H9 (cell line): ENCODE data around the gene DCANP1. TPM values are rescaled to one million over a fixed set of nuclear protein-coding genes. Genes with fewer than 3 reads are reported as not detected.

Experiments used
- DNase-seq: peaks from one replicate; pipeline ENCODE4 v3.0.0-alpha.2; 2017
- H2AFZ ChIP-seq: one replicate; pipeline ENCODE4 v1.6.1; 2013; ENCODE audit warnings: mild to moderate bottlenecking, low read length, control low read depth, moderate library complexity
- H2AK5ac ChIP-seq: 2 replicates; pipeline ENCODE4 v1.6.1; 2013; ENCODE audit warnings: low read length, control low read depth, mixed read lengths; ENCODE audit not compliant: insufficient read length
- H2BK120ac ChIP-seq: one replicate; pipeline ENCODE4 v1.6.1; 2013; ENCODE audit warnings: low read depth, mild to moderate bottlenecking, low read length, control low read depth, inconsistent platforms; ENCODE audit not compliant: poor library complexity, severe bottlenecking
- H2BK12ac ChIP-seq: 2 replicates; pipeline ENCODE4 v1.6.1; 2013; ENCODE audit warnings: low read length, control low read depth, mixed read lengths, low read depth; ENCODE audit not compliant: insufficient read length
- H2BK15ac ChIP-seq: 2 replicates; pipeline ENCODE4 v1.6.1; 2013; ENCODE audit warnings: low read depth, low read length, control low read depth
- H2BK20ac ChIP-seq: one replicate; pipeline ENCODE4 v1.6.1; 2013; ENCODE audit warnings: low read depth, mild to moderate bottlenecking, low read length, control low read depth, inconsistent platforms; ENCODE audit not compliant: poor library complexity, severe bottlenecking
- H2BK5ac ChIP-seq: 2 replicates; pipeline ENCODE4 v1.6.1; 2013; ENCODE audit warnings: low read length, control low read depth, mixed read lengths; ENCODE audit not compliant: insufficient read length
- H3K14ac ChIP-seq: 2 replicates; pipeline ENCODE4 v1.6.1; 2013; ENCODE audit warnings: low read length, control low read depth; ENCODE audit not compliant: insufficient read depth
- H3K18ac ChIP-seq: 2 replicates; pipeline ENCODE4 v1.6.1; 2013; ENCODE audit warnings: low read depth, mild to moderate bottlenecking, mixed read lengths, low read length, control low read depth; ENCODE audit not compliant: insufficient read length
- H3K23ac ChIP-seq: 2 replicates; pipeline ENCODE4 v1.6.1; 2013; ENCODE audit warnings: low read length, control low read depth, mixed read lengths, low read depth; ENCODE audit not compliant: insufficient read length
- H3K23me2 ChIP-seq: 2 replicates; pipeline ENCODE4 v1.6.1; 2013; ENCODE audit warnings: low read depth, mild to moderate bottlenecking, mixed read lengths, low read length, control low read depth; ENCODE audit not compliant: insufficient read length, poor library complexity, severe bottlenecking
- H3K27ac ChIP-seq: 2 replicates; pipeline ENCODE4 v1.5.1; 2013; ENCODE audit warnings: low read length, control low read depth, mixed read lengths, low read depth; ENCODE audit not compliant: insufficient read length
- H3K27me3 ChIP-seq: 2 replicates; pipeline ENCODE4 v1.6.1; 2013; ENCODE audit warnings: low read length, control low read depth, inconsistent platforms; ENCODE audit not compliant: insufficient read depth
- H3K4ac ChIP-seq: 2 replicates; pipeline ENCODE4 v1.6.1; 2013; ENCODE audit warnings: low read depth, mild to moderate bottlenecking, control low read depth, inconsistent platforms, low read length, moderate library complexity
- H3K4me1 ChIP-seq: 2 replicates; pipeline ENCODE4 v1.6.1; 2013; ENCODE audit warnings: low read length, control low read depth, inconsistent platforms; ENCODE audit not compliant: insufficient read depth
- H3K4me2 ChIP-seq: 2 replicates; pipeline ENCODE4 v1.6.1; 2013; ENCODE audit warnings: low read length, control low read depth, mixed read lengths; ENCODE audit not compliant: insufficient read length, insufficient read depth
- H3K56ac ChIP-seq: 2 replicates; pipeline ENCODE4 v1.6.1; 2013; ENCODE audit warnings: low read depth, mild to moderate bottlenecking, mixed read lengths, low read length, control low read depth; ENCODE audit not compliant: insufficient read length
- H3K79me1 ChIP-seq: 2 replicates; pipeline ENCODE4 v1.6.1; 2013; ENCODE audit warnings: low read depth, mild to moderate bottlenecking, moderate library complexity, low read length, control low read depth, inconsistent platforms; ENCODE audit not compliant: insufficient read depth, poor library complexity, severe bottlenecking
- H3K79me2 ChIP-seq: 2 replicates; pipeline ENCODE4 v1.6.1; 2013; ENCODE audit warnings: low read length, control low read depth, inconsistent platforms; ENCODE audit not compliant: insufficient read depth
- H3K9ac ChIP-seq: 2 replicates; pipeline ENCODE4 v1.6.1; 2013; ENCODE audit warnings: low read length, control low read depth, mixed read lengths; ENCODE audit not compliant: insufficient read length; ENCODE audit errors: extremely low read depth
- H3K9me3 ChIP-seq: one replicate; pipeline ENCODE4 v1.6.1; 2013; ENCODE audit warnings: low read depth, low read length, inconsistent platforms; ENCODE audit not compliant: control insufficient read depth
- H3T11ph ChIP-seq: one replicate; pipeline ENCODE4 v1.6.1; 2013; ENCODE audit warnings: mild to moderate bottlenecking, low read length, control low read depth, inconsistent platforms
- H4K20me1 ChIP-seq: one replicate; pipeline ENCODE4 v1.6.1; 2013; ENCODE audit not compliant: control insufficient read depth, insufficient read length, insufficient read depth
- H4K5ac ChIP-seq: 2 replicates; pipeline ENCODE4 v1.6.1; 2013; ENCODE audit warnings: low read depth, mild to moderate bottlenecking, mixed read lengths, low read length, control low read depth; ENCODE audit not compliant: insufficient read length
- H4K8ac ChIP-seq: replicated peaks from 2 replicates; pipeline ENCODE4 v1.6.1; 2013; ENCODE audit warnings: low read length, control low read depth, mixed read lengths, low read depth; ENCODE audit not compliant: insufficient read length
- H4K91ac ChIP-seq: 2 replicates; pipeline ENCODE4 v1.6.1; 2013; ENCODE audit warnings: low read depth, mild to moderate bottlenecking, moderate library complexity, mixed read lengths, low read length, control low read depth; ENCODE audit not compliant: insufficient read length
- H3K27ac Mint-ChIP-seq, 3 experiments: 2 replicates in 2 of 3; 3 replicates in 1 of 3; pipeline ENCODE4 v1.8.0; 2020 to 2021; ENCODE audit warnings: mixed read lengths in 3 of 3, mild to moderate bottlenecking in 1 of 3, moderate library complexity in 1 of 3
- H3K27me3 Mint-ChIP-seq: 2 replicates; pipeline ENCODE4 v1.8.0; 2021; ENCODE audit warnings: low read depth, mild to moderate bottlenecking, moderate library complexity, mixed read lengths
- H3K36me3 Mint-ChIP-seq, 3 experiments: 2 replicates in 2 of 3; 3 replicates in 1 of 3; pipeline ENCODE4 v1.8.0; 2020 to 2021; ENCODE audit warnings: low read depth in 3 of 3, mixed read lengths in 3 of 3; ENCODE audit not compliant: insufficient read depth in 1 of 3
- H3K4me1 Mint-ChIP-seq, 2 experiments: 2 replicates each; pipeline ENCODE4 v1.8.0; 2020; ENCODE audit warnings: mixed read lengths in 2 of 2
- H3K4me3 Mint-ChIP-seq, 2 experiments: 2 replicates in 1 of 2; 3 replicates in 1 of 2; pipeline ENCODE4 v1.8.0; 2020 to 2021; ENCODE audit warnings: mild to moderate bottlenecking in 2 of 2, mixed read lengths in 2 of 2, moderate library complexity in 1 of 2
- H3K9me3 Mint-ChIP-seq, 2 experiments: 2 replicates in 1 of 2; 3 replicates in 1 of 2; pipeline ENCODE4 v1.8.0; 2020; ENCODE audit warnings: mild to moderate bottlenecking in 2 of 2, mixed read lengths in 2 of 2, moderate library complexity in 1 of 2
- WGBS: extraction: QIAGEN DNeasy Blood & Tissue Kit; methylation state at CpG from one replicate; pipeline ENCODE4 v1.1.7; 2013; ENCODE audit warnings: missing lambda C conversion rate, low lambda C conversion rate, mixed read lengths; ENCODE audit not compliant: insufficient read length; ENCODE audit errors: extremely low coverage; 5-methylcytosine and 5-hydroxymethylcytosine counted together
- total RNA-seq: library from RNA; stranded (reverse); gene quantifications from 2 replicates; pipeline ENCODE4 v1.2.1, GENCODE V29; 2021
- TF ChIP-seq, protein P1 (sequence below): fragments of 200-600 bp; sonication (generic); conservative IDR thresholded peaks from 3 replicates; pipeline ENCODE4 v1.8.0; 2021; ENCODE audit warnings: antibody characterized with exemption, mild to moderate bottlenecking

The DCANP1 gene
- total RNA-seq, 1 experiment from 2014 or later: not detected

DNA sequence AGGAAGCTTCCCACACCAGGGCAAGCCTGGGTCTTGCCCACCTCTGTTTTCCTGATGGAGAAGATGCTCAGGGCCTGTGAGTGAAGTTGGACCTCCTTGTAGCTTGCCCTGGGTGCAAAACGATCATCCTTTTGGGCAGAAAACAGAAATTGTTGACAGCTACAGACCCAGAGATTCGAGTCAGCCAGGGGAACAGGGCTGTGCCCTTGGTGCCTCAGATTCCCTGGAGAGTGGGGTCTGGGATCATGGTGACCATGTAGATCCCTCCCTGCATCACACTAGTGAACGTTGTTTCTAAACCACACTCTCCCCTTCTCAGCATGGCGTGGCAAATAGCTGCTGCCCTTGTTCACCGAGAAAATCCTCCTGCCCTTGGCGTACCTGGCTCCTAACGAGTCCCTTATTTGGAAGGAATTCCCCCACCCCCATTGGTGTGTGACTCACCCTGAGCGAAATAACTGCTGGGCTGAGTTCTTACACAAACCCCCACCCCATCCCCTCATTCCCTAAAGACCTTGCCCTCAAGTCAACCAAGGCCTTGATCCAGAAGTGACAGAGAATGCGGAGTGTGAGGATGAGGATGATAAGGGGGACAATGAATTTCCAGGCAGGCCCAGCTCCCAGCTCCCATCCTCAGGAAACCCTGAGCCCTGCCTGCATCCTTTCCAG, 1.1 kb upstream of the DCANP1 start:
- H3K27me3 Mint-ChIP-seq: peaks cover 84% of the 10 kb centered on the region
- no peaks in the 10 kb centered on the region for H3K79me2 ChIP-seq
- H4K5ac ChIP-seq: no peak overlapping the region
- H4K91ac ChIP-seq: no peak overlapping the region
- no peak overlapping the region for H2AK5ac ChIP-seq
- no peak overlapping the region for H2BK12ac ChIP-seq
- H3K4me3 Mint-ChIP-seq: no peak overlapping the region
- peaks cover 2% of the 10 kb centered on the region; the same call in 1 of the 2 replicates for H3K27me3 ChIP-seq
- no peaks in the 10 kb centered on the region for H3K79me1 ChIP-seq
- H3K4ac ChIP-seq: no peak overlapping the region
- H3K4me1 Mint-ChIP-seq: peaks cover 8 to 10% of the 10 kb centered on the region in 2 experiments
- no peak overlapping the region for H3K27ac Mint-ChIP-seq
- H2BK120ac ChIP-seq: no peak overlapping the region
- DNase-seq: no peak
- H3K14ac ChIP-seq: no peak overlapping the region
- H4K8ac ChIP-seq: no peak overlapping the region
- no peaks in the 10 kb centered on the region for H3K9me3 ChIP-seq
- H3K23ac ChIP-seq: no peak overlapping the region
- no peaks in the 10 kb centered on the region for H4K20me1 ChIP-seq
- H3K27ac ChIP-seq: no peak overlapping the region
- no peak overlapping the region for H3K4me2 ChIP-seq
- no CpG with 5 or more reads among the region's 9 CpGs for WGBS
- H3K9me3 Mint-ChIP-seq: no peaks in the 10 kb centered on the region; a peak in 1 of 5 replicates
- H2BK20ac ChIP-seq: no peak overlapping the region
- no peak overlapping the region for H3K56ac ChIP-seq
- no peaks in the 10 kb centered on the region for H3K4me1 ChIP-seq
- no peak overlapping the region for H2BK5ac ChIP-seq
- no peak overlapping the region for H2AFZ ChIP-seq
- no peak overlapping the region for H3K18ac ChIP-seq
- no peaks in the 10 kb centered on the region for H3K36me3 Mint-ChIP-seq
- no peaks in the 10 kb centered on the region for H3K23me2 ChIP-seq
- H2BK15ac ChIP-seq: no peak overlapping the region
- H3K9ac ChIP-seq: no peak overlapping the region
- no peak overlapping the region for H3T11ph ChIP-seq
- TF ChIP-seq, protein P1, sequence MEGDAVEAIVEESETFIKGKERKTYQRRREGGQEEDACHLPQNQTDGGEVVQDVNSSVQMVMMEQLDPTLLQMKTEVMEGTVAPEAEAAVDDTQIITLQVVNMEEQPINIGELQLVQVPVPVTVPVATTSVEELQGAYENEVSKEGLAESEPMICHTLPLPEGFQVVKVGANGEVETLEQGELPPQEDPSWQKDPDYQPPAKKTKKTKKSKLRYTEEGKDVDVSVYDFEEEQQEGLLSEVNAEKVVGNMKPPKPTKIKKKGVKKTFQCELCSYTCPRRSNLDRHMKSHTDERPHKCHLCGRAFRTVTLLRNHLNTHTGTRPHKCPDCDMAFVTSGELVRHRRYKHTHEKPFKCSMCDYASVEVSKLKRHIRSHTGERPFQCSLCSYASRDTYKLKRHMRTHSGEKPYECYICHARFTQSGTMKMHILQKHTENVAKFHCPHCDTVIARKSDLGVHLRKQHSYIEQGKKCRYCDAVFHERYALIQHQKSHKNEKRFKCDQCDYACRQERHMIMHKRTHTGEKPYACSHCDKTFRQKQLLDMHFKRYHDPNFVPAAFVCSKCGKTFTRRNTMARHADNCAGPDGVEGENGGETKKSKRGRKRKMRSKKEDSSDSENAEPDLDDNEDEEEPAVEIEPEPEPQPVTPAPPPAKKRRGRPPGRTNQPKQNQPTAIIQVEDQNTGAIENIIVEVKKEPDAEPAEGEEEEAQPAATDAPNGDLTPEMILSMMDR: no peak
